ENCODE data around the gene NRAP.

- TF ChIP-seq CTCF (conservative IDR thresholded peaks at IDR 0.05), result no peak
- TF ChIP-seq EZH2 (IDR thresholded peaks at IDR 0.05; ENCODE audit: low read depth), result no peak
These were observed 16.0 kb downstream of the NRAP start for GRCh38 chr10:113647812-113648211.
